ENCODE data around the gene HDAC9. TPM values are rescaled to one million over a fixed set of nuclear protein-coding genes. Genes with fewer than 3 reads are reported as not detected.

HDAC9 gene
- total and polyA plus RNA-seq, 4 donors = 2.2 to 41.0 (median 4.1) TPM

- WGBS, 2 donors = 90 to 95% methylated on average over 3 of the region's 3 CpGs
- DNase-seq (no peak), ATAC-seq (ENCODE audit: insufficient read depth, low FRiP score) (no peak)
- Histone ChIP-seq H3K4me3 (no peak overlapping the region), H3K27me3 (ENCODE audit: control insufficient read depth in 3 of 3, insufficient read depth in 3 of 3, low read length in 2 of 3) (no peaks in the 10 kb centered on the region), H3K9ac (ENCODE audit: insufficient read depth in 1 of 2, low read length in 2 of 2) (no peak overlapping the region), H3K27ac (ENCODE audit: low read depth in 1 of 2, low read length in 1 of 2) (no peak overlapping the region), H3K9me3 (ENCODE audit: control insufficient read depth in 4 of 4, insufficient read depth in 3 of 4, low read length in 3 of 4) (no peaks in the 10 kb centered on the region), H3K36me3 (ENCODE audit: control insufficient read depth in 4 of 4, insufficient read depth in 4 of 4, low read length in 4 of 4) (no peaks in the 10 kb centered on the region), H3K4me1 (ENCODE audit: control insufficient read depth in 5 of 5, insufficient read depth in 5 of 5, low read length in 5 of 5) (no peaks in the 10 kb centered on the region)
- TF ChIP-seq CTCF (IDR thresholded peaks at IDR 0.05; ENCODE audit: control extremely low read depth, extremely low read depth) = no peak
Observed at GRCh38 chr7:18798088-18798906, 302.7 kb downstream of the HDAC9 start.

GRCh38 chr7:18799899-18800298 lies 304.4 kb downstream of the HDAC9 start:
- TF ChIP-seq CTCF (IDR thresholded peaks at IDR 0.05; ENCODE audit: control extremely low read depth, extremely low read depth) = no peak
- no peaks in the 10 kb centered on the region for H3K9me3 ChIP-seq (ENCODE audit: control insufficient read depth in 4 of 4, insufficient read depth in 3 of 4, low read length in 3 of 4)
- no peak overlapping the region for H3K27ac ChIP-seq (ENCODE audit: low read depth in 1 of 2, low read length in 1 of 2)
- no peak overlapping the region for H3K9ac ChIP-seq (ENCODE audit: insufficient read depth in 1 of 2, low read length in 2 of 2)
- H3K4me1 ChIP-seq (ENCODE audit: control insufficient read depth in 5 of 5, insufficient read depth in 5 of 5, low read length in 5 of 5) = no peaks in the 10 kb centered on the region
- no peaks in the 10 kb centered on the region for H3K27me3 ChIP-seq (ENCODE audit: control insufficient read depth in 3 of 3, insufficient read depth in 3 of 3, low read length in 2 of 3)
- DNase-seq (no peak), ATAC-seq (ENCODE audit: insufficient read depth, low FRiP score) (no peak)
- no peak overlapping the region for H3K4me3 ChIP-seq
- no peaks in the 10 kb centered on the region for H3K36me3 ChIP-seq (ENCODE audit: control insufficient read depth in 4 of 4, insufficient read depth in 4 of 4, low read length in 4 of 4)
- WGBS, 2 donors = 91 to 100% methylated on average over 1 of the region's 1 CpG

DNA sequence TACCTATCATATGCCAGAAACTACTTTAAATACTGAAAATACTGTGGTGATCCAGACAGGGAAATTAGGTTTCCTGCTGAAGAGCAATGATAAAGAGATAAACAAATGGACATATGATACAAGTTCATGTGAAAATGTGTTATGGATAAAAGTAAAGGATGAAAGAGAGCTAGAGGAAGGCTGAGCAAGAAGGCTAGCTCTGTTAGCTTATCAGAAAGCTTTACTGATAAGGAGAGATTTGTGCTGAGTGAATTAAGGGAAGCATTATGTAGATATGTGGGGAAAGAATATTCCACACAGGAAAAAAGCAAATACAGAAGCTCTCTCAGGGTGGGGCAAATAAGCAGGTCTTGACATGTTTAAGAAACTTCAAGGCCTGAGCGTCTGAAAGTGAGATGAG lies 308.4 kb downstream of the HDAC9 start:
- Histone ChIP-seq H3K9ac (ENCODE audit: insufficient read depth in 1 of 2, low read length in 2 of 2) (no peak overlapping the region), H3K4me3 (no peak overlapping the region), H3K27ac (ENCODE audit: low read depth in 1 of 2, low read length in 1 of 2) (no peak overlapping the region), H3K4me1 (ENCODE audit: control insufficient read depth in 5 of 5, insufficient read depth in 5 of 5, low read length in 5 of 5) (no peaks in the 10 kb centered on the region), H3K9me3 (ENCODE audit: control insufficient read depth in 4 of 4, insufficient read depth in 3 of 4, low read length in 3 of 4) (no peaks in the 10 kb centered on the region), H3K27me3 (ENCODE audit: control insufficient read depth in 3 of 3, insufficient read depth in 3 of 3, low read length in 2 of 3) (no peaks in the 10 kb centered on the region), H3K36me3 (ENCODE audit: control insufficient read depth in 4 of 4, insufficient read depth in 4 of 4, low read length in 4 of 4) (no peaks in the 10 kb centered on the region)
- TF ChIP-seq CTCF (IDR thresholded peaks at IDR 0.05; ENCODE audit: control extremely low read depth, extremely low read depth) = no peak
- WGBS, 2 donors = 69 to 79% methylated on average over 1 of the region's 1 CpG
- ATAC-seq (ENCODE audit: insufficient read depth, low FRiP score) (no peak), DNase-seq (no peak)
